ENCODE results near the gene PRTG.
"Not testable (repeated sequence)": the region's sequence is repeated elsewhere in the genome, so short reads cannot be mapped to it uniquely, and the experiment has no call there.

PRTG gene

GRCh38 chr15:55768670-55769185 lies 25.8 kb upstream of the PRTG start:
- H3K27ac ChIP-seq, result no peak overlapping the region
- no peak for TF ChIP-seq ZFX (IDR thresholded peaks at IDR 0.05; ENCODE audit: borderline replicate concordance)
- no peak for TF ChIP-seq CTCF (IDR thresholded peaks at IDR 0.05)

DNA sequence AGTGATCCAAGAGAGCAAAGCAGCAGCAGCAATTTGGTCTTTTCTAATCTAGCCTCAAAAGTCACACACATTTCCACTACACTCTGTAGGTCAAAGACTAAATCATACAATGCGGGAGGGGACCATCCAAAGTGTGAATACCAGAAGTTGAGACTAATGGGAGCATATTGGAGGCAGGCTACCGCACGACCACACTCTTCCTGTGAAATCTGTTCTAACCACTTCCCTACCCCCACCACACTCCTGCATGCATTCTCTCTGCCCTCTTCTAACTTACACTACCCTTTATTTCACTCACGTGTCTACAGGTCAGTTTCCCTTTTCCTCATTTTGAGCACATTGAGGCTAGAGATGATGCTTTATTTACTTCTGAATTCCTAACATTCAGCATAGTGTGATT lies 23.7 kb upstream of the PRTG start:
- no peak for TF ChIP-seq ZFX (IDR thresholded peaks at IDR 0.05; ENCODE audit: borderline replicate concordance)
- no peak for TF ChIP-seq CTCF (IDR thresholded peaks at IDR 0.05)
- H3K27ac ChIP-seq, result no peak overlapping the region

DNA sequence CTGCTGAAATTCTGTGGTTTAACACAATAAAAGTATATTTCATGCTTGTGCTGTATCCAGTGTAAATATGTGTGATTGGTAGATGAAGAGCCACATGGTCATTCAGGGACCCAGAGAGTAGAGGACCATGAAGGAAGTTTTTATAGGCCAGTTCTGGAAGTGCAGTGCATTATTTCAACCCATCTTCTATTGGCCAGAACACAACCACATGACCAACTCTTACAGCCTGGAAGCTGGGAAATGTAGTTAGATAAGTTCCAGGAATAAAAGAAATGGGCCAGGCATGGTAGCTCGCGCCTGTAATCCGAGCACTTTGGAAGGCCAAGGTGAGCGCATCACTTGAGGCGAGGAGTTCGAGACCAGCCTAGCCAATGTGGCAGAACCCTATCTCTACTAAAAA lies 21.4 kb upstream of the PRTG start:
- TF ChIP-seq ZFX (IDR thresholded peaks at IDR 0.05; ENCODE audit: borderline replicate concordance) (no peak), CTCF (IDR thresholded peaks at IDR 0.05) (no peak)
- H3K27ac ChIP-seq, result no peak overlapping the region

DNA sequence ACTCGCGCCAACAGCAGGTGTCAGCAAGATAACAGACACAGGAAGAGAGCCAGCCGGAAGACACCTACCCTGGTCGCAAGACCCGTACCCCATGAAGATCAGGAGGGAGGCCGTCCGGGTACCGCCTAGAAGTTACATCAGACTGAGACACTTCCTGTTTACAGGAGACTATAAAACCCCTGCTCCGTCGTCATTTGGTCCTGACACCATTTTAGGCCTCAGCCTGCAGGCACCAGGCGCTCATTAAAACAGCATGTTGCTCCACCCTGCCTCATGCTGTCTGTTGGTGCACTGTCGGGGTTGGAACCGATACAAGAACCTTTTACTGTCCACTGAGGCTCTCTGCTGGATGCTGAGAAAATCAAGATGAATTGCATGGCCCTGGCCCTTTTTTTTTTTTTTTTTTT lies 15.6 kb upstream of the PRTG start:
- H3K27ac ChIP-seq, result no peak overlapping the region

DNA sequence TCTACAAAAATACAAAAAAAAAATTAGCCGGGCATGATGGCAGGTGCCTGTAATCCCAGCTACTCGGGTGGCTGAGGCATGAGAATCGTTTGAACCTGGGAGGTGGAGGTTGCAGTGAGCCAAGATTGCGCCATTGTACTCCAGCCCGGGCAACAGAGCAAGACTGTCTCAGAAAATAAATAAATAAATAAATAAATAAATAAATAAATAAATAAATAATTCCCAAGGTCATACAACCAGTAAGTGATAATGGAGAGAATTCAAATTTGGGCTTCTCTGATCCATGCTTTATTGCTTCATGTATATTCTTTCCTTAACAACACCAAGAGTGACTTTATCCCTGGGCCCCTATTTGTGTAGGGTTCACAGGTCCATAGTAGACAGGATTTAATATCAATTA lies 10.5 kb upstream of the PRTG start:
- not testable (repeated sequence) for H3K27ac ChIP-seq

More for the DNA sequence above, 15.6 kb upstream of the PRTG start:
- TF ChIP-seq CTCF (IDR thresholded peaks at IDR 0.05) (no peak), ZFX (IDR thresholded peaks at IDR 0.05; ENCODE audit: borderline replicate concordance) (no peak)

DNA sequence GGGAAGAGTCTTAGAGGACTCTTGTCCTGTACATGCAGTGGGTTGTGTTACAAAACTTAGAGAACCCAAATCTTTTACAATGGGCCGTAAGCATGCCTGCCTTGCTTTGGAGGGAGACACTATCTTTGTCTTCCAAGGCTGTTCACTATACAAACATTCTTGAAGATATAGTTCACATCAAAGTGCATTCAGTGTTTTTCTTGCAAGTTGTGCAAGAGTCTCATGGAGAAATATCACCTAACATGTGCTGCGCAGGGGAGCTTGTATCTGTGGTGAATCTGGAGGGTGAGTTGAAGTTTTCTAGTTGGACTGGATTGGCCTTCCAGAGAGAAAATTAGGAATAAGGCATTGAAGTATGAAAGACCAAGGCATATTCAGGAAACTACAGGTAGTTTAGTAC lies 7.8 kb upstream of the PRTG start:
- no peak overlapping the region for H3K27ac ChIP-seq
- TF ChIP-seq CTCF (IDR thresholded peaks at IDR 0.05), result no peak
- no peak for TF ChIP-seq ZFX (IDR thresholded peaks at IDR 0.05; ENCODE audit: borderline replicate concordance)

- no peak overlapping the region for H3K27ac ChIP-seq
- TF ChIP-seq ZFX (IDR thresholded peaks at IDR 0.05; ENCODE audit: borderline replicate concordance), result no peak
- no peak for TF ChIP-seq CTCF (IDR thresholded peaks at IDR 0.05)
Observed at GRCh38 chr15:55743729-55744655, 1.0 kb upstream of the PRTG start.
